OCI-LY1 (cell line): Measurements from ENCODE around the gene PSENEN.

ENCODE experiments used
- H2AFZ ChIP-seq: fragments of 200-600 bp; sonication (generic), shearing (Covaris generic); 2 replicates; pipeline ENCODE4 v1.6.0; 2014; ENCODE audit warnings: antibody characterized with exemption, mild to moderate bottlenecking, low read length
- H3F3A ChIP-seq: fragments of 200-600 bp; sonication (generic), shearing (Covaris generic); 2 replicates; pipeline ENCODE4 v1.6.0; 2014; ENCODE audit warnings: mild to moderate bottlenecking, antibody characterized with exemption, low read length, moderate library complexity; ENCODE audit not compliant: insufficient read depth
- H3K27ac ChIP-seq: fragments of 200-600 bp; sonication (generic); 2 replicates; pipeline ENCODE4 v1.5.1; 2014; ENCODE audit warnings: low read length, mixed run types, mild to moderate bottlenecking, low read depth; ENCODE audit not compliant: poor library complexity, severe bottlenecking
- H3K27me3 ChIP-seq: fragments of 200-600 bp; sonication (generic); 2 replicates; pipeline ENCODE4 v1.6.0; 2014; ENCODE audit warnings: antibody characterized with exemption, mild to moderate bottlenecking, low read length, moderate library complexity; ENCODE audit not compliant: insufficient read depth
- H3K36me3 ChIP-seq: fragments of 200-600 bp; sonication (generic); 2 replicates; pipeline ENCODE4 v1.6.1; 2014; ENCODE audit warnings: mild to moderate bottlenecking, antibody characterized with exemption, low read length, moderate library complexity, mixed read lengths; ENCODE audit not compliant: insufficient read depth
- H3K4me1 ChIP-seq: fragments of 200-600 bp; sonication (generic); 2 replicates; pipeline ENCODE4 v1.5.1; 2014; ENCODE audit warnings: mild to moderate bottlenecking, low read length, moderate library complexity; ENCODE audit not compliant: insufficient read depth, severe bottlenecking
- H3K4me2 ChIP-seq: fragments of 200-600 bp; sonication (generic), shearing (Covaris generic); 2 replicates; pipeline ENCODE4 v1.6.1; 2014; ENCODE audit warnings: low read length
- H3K4me3 ChIP-seq: fragments of 200-600 bp; sonication (generic); 2 replicates; pipeline ENCODE4 v1.5.1; 2014; ENCODE audit warnings: low read length, low read depth, mild to moderate bottlenecking, mixed read lengths; ENCODE audit not compliant: poor library complexity, severe bottlenecking
- H3K79me2 ChIP-seq: fragments of 200-600 bp; shearing (Covaris generic); 2 replicates; pipeline ENCODE4 v1.6.1; 2016; ENCODE audit warnings: mixed run types, low read length, mixed read lengths; ENCODE audit not compliant: insufficient read depth
- H3K9ac ChIP-seq: fragments of 200-600 bp; sonication (generic), shearing (Covaris generic); 2 replicates; pipeline ENCODE4 v1.6.1; 2014; ENCODE audit warnings: mild to moderate bottlenecking, low read length, mixed read lengths
- H3K9me2 ChIP-seq: fragments of 200-600 bp; sonication (generic), shearing (Covaris generic); 2 replicates; pipeline ENCODE4 v1.6.1; 2014; ENCODE audit warnings: low read depth, mild to moderate bottlenecking, low read length, mixed read lengths
- H3K9me3 ChIP-seq: fragments of 200-600 bp; shearing (Covaris generic); 2 replicates; pipeline ENCODE4 v1.6.1; 2014; ENCODE audit warnings: low read length, mixed read lengths
- H4K20me1 ChIP-seq: fragments of 200-600 bp; sonication (generic), shearing (Covaris generic); 2 replicates; pipeline ENCODE4 v1.6.0; 2016; ENCODE audit warnings: mild to moderate bottlenecking, low read length; ENCODE audit not compliant: insufficient read depth
- EZH2 ChIP-seq: fragments of 200-600 bp; sonication (generic), shearing (Covaris generic); IDR thresholded peaks from 2 replicates; pipeline ENCODE4 v1.8.0; 2017; ENCODE audit warnings: borderline replicate concordance, mixed run types, mild to moderate bottlenecking, antibody characterized with exemption, low read length, moderate library complexity, mixed read lengths
- TF ChIP-seq, protein P1 (sequence below): fragments of 200-600 bp; sonication (generic), shearing (Covaris generic); IDR thresholded peaks from 2 replicates; pipeline ENCODE4 v1.5.1; 2017; ENCODE audit warnings: mild to moderate bottlenecking, antibody characterized with exemption, low read length, moderate library complexity, mixed read lengths

PSENEN gene

DNA sequence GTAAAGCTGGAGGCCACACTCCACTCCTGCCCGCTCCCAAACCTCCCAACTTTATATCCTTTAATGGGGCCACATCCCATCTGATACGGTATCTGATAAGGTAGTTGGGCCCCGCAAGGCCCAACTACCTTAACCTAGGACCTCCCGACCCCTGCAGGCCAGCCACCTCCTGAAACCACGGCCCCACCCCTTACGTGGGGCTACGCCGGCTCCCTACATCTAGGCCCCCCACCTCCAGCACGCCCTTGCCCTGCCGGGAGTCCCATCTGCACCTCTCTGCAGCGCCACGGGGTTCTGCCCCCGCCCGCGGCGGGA lies 5.4 kb upstream of the PSENEN start:
- no peaks in the 10 kb centered on the region for H3K79me2 ChIP-seq
- H3K9me3 ChIP-seq, result no peaks in the 10 kb centered on the region
- no peak overlapping the region for H2AFZ ChIP-seq
- TF ChIP-seq, protein P1, sequence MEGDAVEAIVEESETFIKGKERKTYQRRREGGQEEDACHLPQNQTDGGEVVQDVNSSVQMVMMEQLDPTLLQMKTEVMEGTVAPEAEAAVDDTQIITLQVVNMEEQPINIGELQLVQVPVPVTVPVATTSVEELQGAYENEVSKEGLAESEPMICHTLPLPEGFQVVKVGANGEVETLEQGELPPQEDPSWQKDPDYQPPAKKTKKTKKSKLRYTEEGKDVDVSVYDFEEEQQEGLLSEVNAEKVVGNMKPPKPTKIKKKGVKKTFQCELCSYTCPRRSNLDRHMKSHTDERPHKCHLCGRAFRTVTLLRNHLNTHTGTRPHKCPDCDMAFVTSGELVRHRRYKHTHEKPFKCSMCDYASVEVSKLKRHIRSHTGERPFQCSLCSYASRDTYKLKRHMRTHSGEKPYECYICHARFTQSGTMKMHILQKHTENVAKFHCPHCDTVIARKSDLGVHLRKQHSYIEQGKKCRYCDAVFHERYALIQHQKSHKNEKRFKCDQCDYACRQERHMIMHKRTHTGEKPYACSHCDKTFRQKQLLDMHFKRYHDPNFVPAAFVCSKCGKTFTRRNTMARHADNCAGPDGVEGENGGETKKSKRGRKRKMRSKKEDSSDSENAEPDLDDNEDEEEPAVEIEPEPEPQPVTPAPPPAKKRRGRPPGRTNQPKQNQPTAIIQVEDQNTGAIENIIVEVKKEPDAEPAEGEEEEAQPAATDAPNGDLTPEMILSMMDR, result no peak
- no peak for TF ChIP-seq EZH2
- H3K9ac ChIP-seq, result peak overlapping the region; percentile 72
- H3F3A ChIP-seq, result no peaks in the 10 kb centered on the region
- H3K27me3 ChIP-seq, result no peaks in the 10 kb centered on the region
- no peaks in the 10 kb centered on the region for H3K9me2 ChIP-seq
- peaks cover 37% of the 10 kb centered on the region for H3K36me3 ChIP-seq
- H4K20me1 ChIP-seq, result no peaks in the 10 kb centered on the region
- peak overlapping the region; percentile 71 for H3K4me3 ChIP-seq
- no peak overlapping the region for H3K27ac ChIP-seq
- H3K4me1 ChIP-seq, result peaks cover 46% of the 10 kb centered on the region
- H3K4me2 ChIP-seq, result peak overlapping the region; percentile 98

GRCh38 chr19:35740423-35741202 lies 4.8 kb upstream of the PSENEN start:
- no peak overlapping the region for H2AFZ ChIP-seq
- peak overlapping the region; percentile 98 for H3K4me2 ChIP-seq
- no peaks in the 10 kb centered on the region for H4K20me1 ChIP-seq
- no peaks in the 10 kb centered on the region for H3K79me2 ChIP-seq
- no peaks in the 10 kb centered on the region for H3F3A ChIP-seq
- peaks cover 46% of the 10 kb centered on the region for H3K4me1 ChIP-seq
- no peak for TF ChIP-seq EZH2
- TF ChIP-seq, protein P1, result no peak; the same call in none of the 2 replicates
- H3K4me3 ChIP-seq, result peak overlapping the region; percentile 71
- H3K27ac ChIP-seq, result peak overlapping the region; percentile 86
- H3K36me3 ChIP-seq, result peaks cover 31% of the 10 kb centered on the region
- H3K9ac ChIP-seq, result peak overlapping the region; percentile 72
- H3K9me2 ChIP-seq, result no peaks in the 10 kb centered on the region
- H3K27me3 ChIP-seq, result no peaks in the 10 kb centered on the region
- H3K9me3 ChIP-seq, result no peaks in the 10 kb centered on the region

- peaks cover 29% of the 10 kb centered on the region for H3K36me3 ChIP-seq
- H3K79me2 ChIP-seq, result no peaks in the 10 kb centered on the region
- H3K27ac ChIP-seq, result peak overlapping the region; percentile 86
- no peaks in the 10 kb centered on the region for H3K9me2 ChIP-seq
- peak overlapping the region; percentile 56 for H3K9ac ChIP-seq
- H3K4me3 ChIP-seq, result peak overlapping the region; percentile 71
- no peaks in the 10 kb centered on the region for H4K20me1 ChIP-seq
- H3K4me1 ChIP-seq, result peaks cover 51% of the 10 kb centered on the region
- H3K9me3 ChIP-seq, result no peaks in the 10 kb centered on the region
- no peaks in the 10 kb centered on the region for H3F3A ChIP-seq
- no peak for TF ChIP-seq EZH2
- TF ChIP-seq, protein P1, result peak; percentile 34; the same call in 1 of the 2 replicates
- H2AFZ ChIP-seq, result no peak overlapping the region
- peak overlapping the region; percentile 98 for H3K4me2 ChIP-seq
- no peaks in the 10 kb centered on the region for H3K27me3 ChIP-seq
Measured at GRCh38 chr19:35741203-35741515, 4.3 kb upstream of the PSENEN start.
